Bone marrow (tissue), 2 donors: Measurements from ENCODE around the gene PAK5.

Experiments used
- DNase-seq, 2 donors: peaks; one replicate each; lab custom pipeline; 2025; lab: John Stamatoyannopoulos, UW

Gene PAK5

DNA sequence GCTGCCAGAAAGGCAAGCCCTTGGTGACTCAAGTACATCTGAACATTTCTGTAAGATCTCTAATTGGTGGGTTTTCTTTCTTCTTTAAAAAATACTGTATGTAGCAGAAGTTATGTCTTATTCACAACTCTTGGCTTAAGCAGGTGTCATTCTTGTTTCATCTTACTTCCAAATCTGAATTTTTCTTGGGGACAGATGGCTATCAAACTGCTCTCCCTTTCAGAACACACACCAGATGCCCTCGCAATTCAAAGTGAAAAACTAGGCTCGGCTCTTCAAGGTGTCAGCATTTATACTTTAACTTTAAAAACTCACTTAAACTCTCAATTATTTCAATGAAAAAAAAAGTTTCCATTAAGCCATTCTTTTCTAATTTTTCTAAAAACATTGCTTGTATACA, 49.7 kb downstream of the PAK5 start:
- DNase-seq: no peak

DNA sequence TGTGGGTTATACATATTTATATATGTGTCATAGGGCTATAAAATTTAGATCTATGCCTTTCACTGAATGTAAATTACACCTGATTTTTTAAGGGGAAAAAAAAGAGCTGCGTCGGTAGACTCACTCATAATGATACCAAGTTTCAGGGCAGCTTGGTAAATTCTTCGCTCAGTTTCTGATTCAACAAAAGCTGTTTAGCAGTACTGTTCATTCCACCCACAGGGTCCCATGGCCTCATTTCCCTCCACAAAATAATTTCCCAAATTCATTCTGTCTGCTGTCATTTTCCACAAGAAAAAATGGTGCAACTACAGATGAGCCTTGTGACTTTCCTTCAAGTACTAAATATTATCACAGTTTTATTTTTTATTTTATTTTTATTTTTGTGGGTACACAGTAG, 63.7 kb downstream of the PAK5 start:
- no peak for DNase-seq

DNA sequence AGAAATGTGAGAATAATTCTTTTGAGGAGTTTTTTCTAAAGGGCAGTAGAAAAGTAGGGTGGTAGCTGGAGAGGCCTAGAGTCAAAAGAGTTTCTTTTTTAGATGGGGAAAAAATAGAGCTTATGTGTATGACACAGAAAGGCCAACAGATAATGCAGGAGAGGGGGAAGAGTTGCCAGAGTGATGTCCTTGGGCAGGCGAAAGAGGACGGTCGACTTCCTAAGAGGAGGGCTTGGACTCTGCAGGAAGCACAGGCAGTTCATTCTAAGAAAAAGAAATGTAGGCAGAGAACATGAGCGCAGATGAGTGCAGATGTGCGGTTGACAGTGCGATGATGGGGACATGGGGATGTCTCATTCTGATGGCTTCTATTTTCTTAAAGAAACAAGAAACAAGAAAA, 68.9 kb downstream of the PAK5 start:
- DNase-seq: no peak

GRCh38 chr20:9761476-9761875, 77.4 kb downstream of the PAK5 start:
- DNase-seq: no peak

DNA sequence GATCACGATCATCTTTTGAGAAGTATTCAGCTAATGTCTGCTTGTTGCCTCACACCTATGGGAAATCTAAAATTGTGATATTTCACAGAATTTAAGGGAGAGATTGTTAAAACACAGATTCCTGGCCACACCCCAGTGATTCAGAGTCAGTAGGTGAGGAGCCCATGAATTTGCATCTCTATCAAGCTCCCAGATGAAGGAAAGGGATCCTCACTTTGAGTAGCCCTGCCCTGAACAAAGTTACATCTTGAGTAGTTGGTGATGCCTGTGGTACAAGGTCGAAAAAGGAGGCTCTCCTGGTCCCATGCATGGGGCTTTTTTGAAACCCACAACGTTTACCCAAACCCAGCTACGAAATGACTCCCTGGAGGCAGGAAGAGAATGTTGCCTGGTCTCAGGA, 79.5 kb downstream of the PAK5 start:
- no peak for DNase-seq

GRCh38 chr20:9758752-9759151, 80.1 kb downstream of the PAK5 start:
- no peak for DNase-seq

DNA sequence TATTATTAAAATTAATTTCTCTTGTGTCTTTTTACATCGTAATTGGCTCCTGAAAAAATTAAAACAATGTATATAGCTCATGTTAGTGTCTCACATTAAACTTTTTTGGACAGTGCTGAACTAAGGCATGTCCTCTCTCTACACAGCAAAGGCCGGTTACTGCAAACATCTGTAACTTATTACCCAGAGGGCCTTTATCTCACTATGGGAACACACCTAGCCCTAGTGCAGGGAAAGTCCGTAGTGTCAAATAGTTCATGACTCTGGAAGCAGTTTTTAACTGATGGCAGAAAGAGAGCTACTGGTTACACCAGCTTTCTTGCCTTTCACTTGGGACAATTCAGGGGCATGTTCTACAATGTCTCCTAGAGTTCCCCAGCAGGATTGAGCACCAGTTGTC, 82.2 kb downstream of the PAK5 start:
- no peak for DNase-seq

DNA sequence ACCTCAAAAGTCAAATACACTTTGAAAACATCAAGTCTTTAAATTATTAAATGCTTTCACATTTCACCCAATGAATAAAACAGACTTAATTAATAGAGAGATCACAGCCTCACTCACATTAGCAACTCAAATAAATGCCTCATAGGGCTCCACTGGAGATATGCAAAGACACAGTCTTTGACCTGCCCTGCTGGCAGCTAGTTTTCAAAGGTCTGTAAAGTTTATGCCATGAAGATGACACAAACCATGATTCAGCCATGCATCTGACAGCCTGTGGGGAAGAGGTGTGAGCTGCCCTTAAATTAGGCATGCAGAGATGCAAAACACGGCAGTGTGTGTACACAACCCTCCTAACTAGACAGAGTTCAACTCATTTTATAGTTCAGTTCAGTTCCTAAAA, 83.6 kb downstream of the PAK5 start:
- no peak for DNase-seq

DNA sequence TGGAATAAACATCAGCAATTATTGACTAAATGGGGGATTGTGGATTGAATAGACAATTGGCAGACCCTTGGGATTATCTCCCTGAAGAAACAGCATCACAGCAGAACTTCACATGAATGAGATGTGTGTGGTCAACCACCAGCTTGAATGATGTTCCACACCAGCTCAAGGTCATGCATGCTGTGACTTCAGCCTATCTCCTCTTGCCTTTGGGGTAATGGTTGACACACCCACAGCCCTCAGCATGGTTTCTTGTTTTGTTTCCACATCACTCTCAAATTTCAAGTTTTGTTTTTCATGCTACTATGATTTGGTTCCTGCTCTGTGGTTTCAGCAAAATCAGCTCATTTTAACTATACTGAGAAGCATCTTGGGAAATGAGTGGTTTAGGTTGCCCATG, 94.3 kb downstream of the PAK5 start:
- no peak for DNase-seq

- no peak for DNase-seq
Observed at GRCh38 chr20:9743871-9744270, 95.0 kb downstream of the PAK5 start.

GRCh38 chr20:9742821-9743220, 96.1 kb downstream of the PAK5 start:
- no peak for DNase-seq

DNA sequence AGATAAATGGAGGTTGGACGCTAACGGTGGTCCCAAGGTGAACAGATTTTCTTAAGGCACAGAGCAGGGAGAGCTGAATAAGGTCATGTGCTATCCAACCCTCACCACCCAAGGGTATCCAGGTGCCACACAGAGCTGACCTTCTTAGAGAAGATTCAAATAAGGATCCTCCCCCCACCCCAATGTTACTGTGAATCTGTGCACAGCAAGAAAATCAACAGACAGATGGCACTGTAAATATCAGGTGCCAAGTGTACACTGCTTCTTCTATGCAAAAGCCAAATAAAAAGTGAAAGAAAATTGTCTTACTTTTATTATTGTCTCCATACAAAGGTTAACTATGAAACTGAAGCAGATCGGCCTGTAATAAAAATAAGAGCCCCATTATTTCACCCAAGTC, 96.9 kb downstream of the PAK5 start:
- DNase-seq: no peak

GRCh38 chr20:9740486-9740885, 98.4 kb downstream of the PAK5 start:
- DNase-seq: no peak

DNA sequence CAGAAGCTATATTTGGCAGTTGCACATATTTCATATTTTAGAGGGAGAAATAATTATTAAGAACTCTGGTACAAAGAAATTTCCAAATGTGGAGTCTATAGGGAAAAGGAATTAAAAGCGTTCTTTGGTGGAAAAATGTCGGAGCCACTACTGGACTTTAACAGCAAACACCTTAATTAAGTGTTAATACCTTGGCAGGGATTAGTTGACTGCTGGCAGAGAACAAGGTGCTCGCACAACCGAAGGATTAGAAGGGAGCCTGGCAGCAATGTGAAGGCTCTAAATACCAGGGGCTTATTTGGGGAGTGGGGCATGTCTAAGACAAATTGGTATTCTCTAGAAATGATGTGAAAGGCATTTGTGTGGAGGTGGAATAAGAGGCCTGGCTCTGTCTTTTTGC, 98.9 kb downstream of the PAK5 start:
- DNase-seq: no peak

GRCh38 chr20:9736373-9736772, 102.5 kb downstream of the PAK5 start:
- DNase-seq: no peak

GRCh38 chr20:9723501-9724202, 115.2 kb downstream of the PAK5 start:
- no peak for DNase-seq

DNA sequence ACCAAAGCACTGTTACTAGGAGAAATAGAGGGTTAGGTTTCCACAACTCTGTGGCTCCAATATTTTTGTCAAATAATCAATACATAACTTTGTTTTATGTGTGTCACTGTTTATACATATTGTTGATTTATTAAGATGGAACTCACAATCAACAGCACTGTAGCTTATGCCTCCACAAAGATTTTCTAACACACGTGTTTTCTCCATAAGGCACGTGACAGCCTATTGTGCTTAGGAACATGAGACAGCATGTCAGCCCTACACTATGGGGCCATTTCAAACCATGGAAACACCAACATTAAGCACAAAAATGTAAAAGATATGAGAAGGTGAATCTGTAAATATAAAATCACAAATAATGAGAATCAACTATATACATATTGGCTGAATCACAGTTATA, 127.0 kb downstream of the PAK5 start:
- DNase-seq: no peak

- no peak for DNase-seq
Observed at GRCh38 chr20:9710685-9711084, 128.2 kb downstream of the PAK5 start.

- DNase-seq: no peak
Observed at GRCh38 chr20:9705722-9706476, 133.0 kb downstream of the PAK5 start.

DNA sequence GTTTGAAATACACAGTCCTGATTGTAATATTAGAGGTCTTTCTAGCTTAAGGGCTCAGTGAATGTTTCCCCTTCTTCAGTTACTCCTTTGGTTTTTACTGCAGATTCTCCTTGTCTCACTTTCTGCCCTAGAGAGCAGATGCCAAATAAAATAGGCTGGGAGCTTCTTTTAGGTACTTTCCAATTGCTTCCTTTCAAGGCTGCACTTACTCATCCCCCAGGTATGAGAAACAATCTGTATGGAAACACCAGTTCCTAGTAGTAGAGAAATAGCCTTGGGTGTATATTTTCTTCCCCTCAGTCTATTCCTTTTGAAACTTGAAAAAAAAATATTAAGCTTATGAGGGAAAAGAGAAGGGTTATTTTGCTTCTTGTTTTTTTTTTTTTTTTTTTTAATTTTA, 139.7 kb downstream of the PAK5 start:
- DNase-seq: no peak

GRCh38 chr20:9689041-9689440, 149.8 kb downstream of the PAK5 start:
- no peak for DNase-seq

DNA sequence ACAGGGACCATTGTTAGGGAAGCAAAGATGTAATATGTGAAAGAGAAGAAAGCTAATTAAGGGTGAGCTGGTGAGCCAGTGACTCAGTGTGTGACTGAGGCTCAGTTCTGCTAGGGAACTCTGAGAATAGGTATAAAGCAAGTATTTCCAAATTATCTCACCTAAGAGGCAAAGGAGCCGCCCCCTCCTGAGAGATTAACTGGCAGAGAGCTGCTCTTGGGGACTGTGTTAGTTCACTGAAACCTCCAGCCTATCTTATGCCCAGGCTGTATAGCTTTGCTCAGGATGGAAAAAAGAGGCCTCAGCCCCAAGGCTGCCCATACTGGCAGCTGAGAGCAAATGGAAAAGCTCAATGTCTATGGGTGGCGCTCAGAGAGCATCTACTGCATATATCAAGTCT, 152.0 kb downstream of the PAK5 start:
- DNase-seq: no peak

GRCh38 chr20:9686455-9686854, 152.4 kb downstream of the PAK5 start:
- DNase-seq: no peak

- no peak for DNase-seq
Observed at GRCh38 chr20:9686001-9686400, 152.9 kb downstream of the PAK5 start.
